ENCODE results near the gene KDM7A.
"Not testable (repeated sequence)": the region's sequence is repeated elsewhere in the genome, so short reads cannot be mapped to it uniquely, and the experiment has no call there.

Gene KDM7A

GRCh38 chr7:140127360-140128127 lies 49.2 kb downstream of the KDM7A start:
- TF ChIP-seq, protein P1, sequence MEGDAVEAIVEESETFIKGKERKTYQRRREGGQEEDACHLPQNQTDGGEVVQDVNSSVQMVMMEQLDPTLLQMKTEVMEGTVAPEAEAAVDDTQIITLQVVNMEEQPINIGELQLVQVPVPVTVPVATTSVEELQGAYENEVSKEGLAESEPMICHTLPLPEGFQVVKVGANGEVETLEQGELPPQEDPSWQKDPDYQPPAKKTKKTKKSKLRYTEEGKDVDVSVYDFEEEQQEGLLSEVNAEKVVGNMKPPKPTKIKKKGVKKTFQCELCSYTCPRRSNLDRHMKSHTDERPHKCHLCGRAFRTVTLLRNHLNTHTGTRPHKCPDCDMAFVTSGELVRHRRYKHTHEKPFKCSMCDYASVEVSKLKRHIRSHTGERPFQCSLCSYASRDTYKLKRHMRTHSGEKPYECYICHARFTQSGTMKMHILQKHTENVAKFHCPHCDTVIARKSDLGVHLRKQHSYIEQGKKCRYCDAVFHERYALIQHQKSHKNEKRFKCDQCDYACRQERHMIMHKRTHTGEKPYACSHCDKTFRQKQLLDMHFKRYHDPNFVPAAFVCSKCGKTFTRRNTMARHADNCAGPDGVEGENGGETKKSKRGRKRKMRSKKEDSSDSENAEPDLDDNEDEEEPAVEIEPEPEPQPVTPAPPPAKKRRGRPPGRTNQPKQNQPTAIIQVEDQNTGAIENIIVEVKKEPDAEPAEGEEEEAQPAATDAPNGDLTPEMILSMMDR (IDR thresholded peaks at IDR 0.05; ENCODE audit: low read depth, low read length, missing control alignments), result no peak
- no peak overlapping the region for H3K4me3 ChIP-seq (ENCODE audit: low read depth, low read length)
- DNase-seq (ENCODE audit: low read depth), result no peak

DNA sequence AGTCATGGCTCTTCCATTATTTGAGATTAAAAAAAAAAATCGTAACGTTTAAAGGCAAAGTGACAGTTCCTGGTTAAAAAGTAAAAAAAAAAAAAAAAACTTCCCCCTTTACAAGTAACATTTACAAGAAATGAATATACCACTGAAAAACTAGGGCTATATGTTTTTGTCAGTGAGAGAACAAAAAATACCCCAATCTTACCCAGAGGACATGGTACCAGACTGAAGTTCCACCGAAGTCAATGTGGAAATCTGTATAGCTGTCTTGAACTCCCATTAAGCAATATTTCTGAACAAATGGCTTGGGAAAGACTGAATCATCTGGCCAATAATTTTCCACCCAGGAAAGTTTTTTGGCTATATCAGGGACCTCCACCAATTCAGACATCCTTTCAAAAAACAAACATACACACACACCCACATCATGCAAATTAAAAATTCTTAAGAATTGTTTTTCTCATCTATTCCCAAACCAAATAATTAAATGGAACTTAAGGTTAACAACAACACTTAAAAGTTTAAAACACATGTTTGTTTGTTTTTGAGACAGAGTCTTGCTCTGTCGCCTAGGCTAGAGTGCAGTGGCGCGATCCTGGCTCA lies 50.2 kb downstream of the KDM7A start:
- DNase-seq (ENCODE audit: low read depth), result no peak
- TF ChIP-seq, protein P1 (IDR thresholded peaks at IDR 0.05; ENCODE audit: low read depth, low read length, missing control alignments), result no peak
- H3K4me3 ChIP-seq (ENCODE audit: low read depth, low read length), result no peak overlapping the region

DNA sequence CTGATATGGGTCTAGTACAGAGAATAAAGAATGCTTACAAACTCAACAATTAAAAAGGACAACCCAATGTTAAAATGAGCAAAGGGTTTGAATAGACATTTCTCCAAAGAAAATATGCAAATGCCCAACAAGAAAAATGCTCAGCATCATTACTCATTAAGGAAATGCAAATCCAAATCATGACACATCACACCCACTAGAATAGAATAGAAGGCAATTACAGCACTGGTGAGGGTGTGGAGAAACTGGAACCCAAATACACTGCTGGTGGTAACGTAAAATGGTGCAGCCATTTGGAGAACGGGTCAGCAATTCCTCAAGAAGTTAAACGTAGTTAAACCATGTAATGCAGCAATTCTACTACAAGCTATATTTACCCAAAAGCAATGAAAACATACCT lies 53.8 kb downstream of the KDM7A start:
- DNase-seq (ENCODE audit: low read depth), result no peak
- H3K4me3 ChIP-seq (ENCODE audit: low read depth, low read length), result no peak overlapping the region
- TF ChIP-seq, protein P1 (IDR thresholded peaks at IDR 0.05; ENCODE audit: low read depth, low read length, missing control alignments), result no peak

DNA sequence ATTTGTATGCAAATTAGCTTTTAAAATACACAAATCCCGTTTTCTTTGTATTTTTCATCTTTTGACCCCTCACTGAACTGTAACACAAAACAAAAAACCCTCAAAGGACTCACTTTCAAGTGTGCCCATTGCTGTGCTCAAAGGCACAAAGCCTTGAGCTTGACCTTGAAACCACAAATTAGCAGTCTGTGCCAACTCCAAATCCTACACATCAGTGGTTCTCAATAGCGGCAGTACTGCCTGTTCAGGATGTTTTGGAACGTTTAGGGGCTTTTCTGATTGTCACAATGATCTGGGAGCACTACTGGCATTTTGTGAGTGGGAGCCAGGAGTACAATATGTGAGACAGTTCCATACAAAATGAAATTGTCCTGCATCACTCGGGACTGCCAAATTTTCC lies 55.5 kb downstream of the KDM7A start:
- no peak for DNase-seq (ENCODE audit: low read depth)
- H3K4me3 ChIP-seq (ENCODE audit: low read depth, low read length), result no peak overlapping the region
- TF ChIP-seq, protein P1 (IDR thresholded peaks at IDR 0.05; ENCODE audit: low read depth, low read length, missing control alignments), result no peak

DNA sequence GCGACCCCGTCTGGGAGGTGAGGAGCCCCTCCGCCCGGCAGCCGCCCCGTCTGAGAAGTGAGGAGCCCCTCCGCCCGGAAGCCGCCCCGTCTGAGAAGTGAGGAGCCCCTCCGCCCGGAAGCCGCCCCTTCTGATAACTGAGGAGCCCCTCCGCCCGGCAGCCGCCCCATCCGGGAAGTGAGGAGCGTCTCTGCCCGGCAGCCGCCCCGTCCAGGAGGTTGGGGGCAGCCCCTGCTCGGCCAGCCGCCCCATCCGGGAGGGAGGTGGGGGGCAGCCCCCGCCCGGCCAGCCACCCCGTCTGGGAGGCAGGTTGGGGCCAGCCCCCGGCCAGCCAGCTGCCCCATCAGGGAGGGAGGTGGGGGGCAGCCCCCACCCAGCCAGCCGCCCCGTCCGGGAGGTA lies 62.0 kb downstream of the KDM7A start:
- not testable (repeated sequence) for H3K4me3 ChIP-seq (ENCODE audit: low read depth, low read length); DNase-seq (ENCODE audit: low read depth)

- not testable (repeated sequence) for H3K4me3 ChIP-seq (ENCODE audit: low read depth, low read length); DNase-seq (ENCODE audit: low read depth)
Measured at GRCh38 chr7:140108777-140109176, 68.0 kb downstream of the KDM7A start.

DNA sequence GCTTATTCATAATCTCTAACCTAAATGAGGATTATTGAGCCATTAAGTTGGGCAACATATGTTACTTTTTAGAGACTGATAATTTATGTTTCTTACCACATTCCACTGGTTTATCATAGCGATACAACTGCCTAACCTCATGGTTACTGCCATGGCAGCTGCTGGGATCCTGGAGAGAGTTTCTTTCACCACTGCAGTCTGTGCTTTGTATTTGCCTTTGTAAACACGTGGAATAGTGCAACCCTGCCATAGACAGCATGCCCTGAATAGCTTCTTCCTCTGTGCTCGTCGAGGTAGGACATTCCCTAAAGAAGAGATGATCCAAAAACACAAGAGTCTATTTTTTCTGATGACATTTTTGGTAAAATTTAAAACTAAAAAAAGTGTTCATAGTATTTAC lies 80.3 kb downstream of the KDM7A start:
- H3K4me3 ChIP-seq (ENCODE audit: low read depth, low read length), result no peak overlapping the region
- TF ChIP-seq, protein P1 (IDR thresholded peaks at IDR 0.05; ENCODE audit: low read depth, low read length, missing control alignments), result no peak
- DNase-seq (ENCODE audit: low read depth), result no peak

- H3K4me3 ChIP-seq (ENCODE audit: low read depth, low read length), result no peak overlapping the region
- TF ChIP-seq, protein P1 (IDR thresholded peaks at IDR 0.05; ENCODE audit: low read depth, low read length, missing control alignments), result no peak
- no peak for DNase-seq (ENCODE audit: low read depth)
Measured at GRCh38 chr7:140093375-140093774, 83.4 kb downstream of the KDM7A start.
